GM13976 (cell line): ENCODE data around the gene KRTAP10-1.

Experiments
- DNase-seq: peaks from one replicate; pipeline ENCODE4 v3.0.0; 2012; ENCODE audit warnings: low spot score
- CTCF ChIP-seq: IDR thresholded peaks from 2 replicates; pipeline ENCODE4 v1.5.1; 2012; ENCODE audit warnings: borderline replicate concordance, mild to moderate bottlenecking; ENCODE audit not compliant: insufficient read depth; ENCODE audit errors: extremely low read depth, missing control alignments, control extremely low read depth
- in situ Hi-C: fragments of 300-500 bp; cut with MboI; formaldehyde crosslinking; loops from one replicate; pipeline ENCODE4 v1.12.0; 2022; ENCODE audit warnings: low sequenced_read_pairs, mixed read lengths, inconsistent platforms; ENCODE audit not compliant: unreplicated experiment

Gene KRTAP10-1

GRCh38 chr21:44527983-44528633 lies 11.9 kb downstream of the KRTAP10-1 start:
- no peak for TF ChIP-seq CTCF
- DNase-seq = peak; percentile 12
- in situ Hi-C loops = no loop called here

GRCh38 chr21:44527156-44527982 lies 12.6 kb downstream of the KRTAP10-1 start:
- no peak for DNase-seq
- in situ Hi-C loops = no loop called here
- no peak for TF ChIP-seq CTCF

GRCh38 chr21:44526096-44526997 lies 13.6 kb downstream of the KRTAP10-1 start:
- no peak for TF ChIP-seq CTCF
- no peak for DNase-seq
- in situ Hi-C loops = no loop called here

GRCh38 chr21:44525391-44526095 lies 14.5 kb downstream of the KRTAP10-1 start:
- DNase-seq = no peak
- in situ Hi-C loops = no loop called here
- no peak for TF ChIP-seq CTCF

GRCh38 chr21:44524414-44525371 lies 15.3 kb downstream of the KRTAP10-1 start:
- TF ChIP-seq CTCF = no peak
- DNase-seq = no peak
- in situ Hi-C loops = no loop called here
